Esophagus squamous epithelium (tissue), 5 donors: ENCODE measurements around the gene SGIP1. TPM values are rescaled to one million over a fixed set of nuclear protein-coding genes. Genes with fewer than 3 reads are reported as not detected.

ENCODE experiments used
- DNase-seq: peaks from one replicate; lab custom pipeline; 2025; lab: John Stamatoyannopoulos, UW
- H3K27ac ChIP-seq, 4 donors: fragments of 200-600 bp; sonication (generic); one replicate each; pipeline ENCODE4 v1.5.1; 2016 to 2019; ENCODE audit warnings: mild to moderate bottlenecking in 1 of 4
- H3K27me3 ChIP-seq, 4 donors: fragments of 200-600 bp; sonication (generic); 1 replicate in 3 of 4; 2 replicates in 1 of 4; pipeline versions ENCODE4 v1.5.1 to v1.6.0; 2017 to 2021; ENCODE audit warnings: antibody characterized with exemption in 1 of 4
- H3K36me3 ChIP-seq, 3 donors: fragments of 200-600 bp; sonication (generic); one replicate each; pipeline ENCODE4 v1.5.1; 2016 to 2019
- H3K4me1 ChIP-seq, 3 donors: fragments of 200-600 bp; sonication (generic); one replicate each; pipeline ENCODE4 v1.5.1; 2017 to 2019
- H3K4me3 ChIP-seq, 4 donors: fragments of 200-600 bp; sonication (generic); 1 replicate in 3 of 4; 2 replicates in 1 of 4; pipeline ENCODE4 v1.5.1; 2016 to 2019; ENCODE audit warnings: mild to moderate bottlenecking in 2 of 4, moderate library complexity in 1 of 4
- H3K9me3 ChIP-seq, 3 donors: fragments of 200-600 bp; sonication (generic); one replicate each; pipeline ENCODE4 v1.5.1; 2016 to 2019
- CTCF ChIP-seq, 6 experiments: fragments of 450-650 bp in 4 of 6; fragments of 200-600 bp in 2 of 6; sonication (generic) in 2 of 6; IDR thresholded peaks; one replicate each; pipeline ENCODE4 v1.5.1; 2016 to 2019; ENCODE audit warnings: antibody characterized with exemption in 6 of 6, mild to moderate bottlenecking in 4 of 6, moderate library complexity in 4 of 6
- POLR2A ChIP-seq, 4 donors: fragments of 450-650 bp; IDR thresholded peaks; one replicate each; pipeline ENCODE4 v1.6.1; 2017; ENCODE audit warnings: antibody characterized with exemption in 4 of 4, mild to moderate bottlenecking in 4 of 4, moderate library complexity in 3 of 4
- WGBS, 2 donors: methylation state at CpG; one replicate each; pipeline ENCODE4 v1.1.5; 2018; 5-methylcytosine and 5-hydroxymethylcytosine counted together
- intact Hi-C: fragments of 100-400 bp; cut with DNase I; formaldehyde crosslinking; loops from one replicate; pipeline ENCODE4 v1.15.0; 2022
- total RNA-seq, 4 donors: library from RNA; depleted of rRNA; stranded (reverse); fragments of >200 nt; gene quantifications; one replicate each; pipeline ENCODE4 v1.1.0, GENCODE V29; 2016
- donor health status: DM: yes; HTN: yes; CAD: no.

The SGIP1 gene
- total RNA-seq, 4 donors from 2014 or later, result 0.35 to 5.2 (median 2.3) TPM; not detected in 1

GRCh38 chr1:66705110-66705509 lies 171.2 kb downstream of the SGIP1 start:
- no peaks in the 10 kb centered on the region for H3K4me1 ChIP-seq
- no peak overlapping the region for H3K27ac ChIP-seq
- no peaks in the 10 kb centered on the region for H3K36me3 ChIP-seq
- no peaks in the 10 kb centered on the region for H3K27me3 ChIP-seq
- no peak overlapping the region for H3K4me3 ChIP-seq
- DNase-seq, result no peak
- intact Hi-C loops, result no loop called here
- 38 to 43% methylated on average over 5 of the region's 5 CpGs for WGBS, 2 donors
- H3K9me3 ChIP-seq, result no peaks in the 10 kb centered on the region
- no peak for TF ChIP-seq CTCF (IDR thresholded peaks at IDR 0.05)
- no peak for TF ChIP-seq POLR2A (IDR thresholded peaks at IDR 0.05)

GRCh38 chr1:66711420-66711819 lies 177.5 kb downstream of the SGIP1 start:
- Histone ChIP-seq H3K36me3 (no peaks in the 10 kb centered on the region), H3K27ac (no peak overlapping the region), H3K4me1 (no peaks in the 10 kb centered on the region), H3K4me3 (no peak overlapping the region), H3K27me3 (no peaks in the 10 kb centered on the region), H3K9me3 (no peaks in the 10 kb centered on the region)
- intact Hi-C loops, result no loop called here
- WGBS, 2 donors, result 32 to 48% methylated on average over 2 of the region's 2 CpGs
- TF ChIP-seq POLR2A (IDR thresholded peaks at IDR 0.05) (no peak), CTCF (IDR thresholded peaks at IDR 0.05) (no peak)
- no peak for DNase-seq

- no peak for TF ChIP-seq CTCF (IDR thresholded peaks at IDR 0.05)
- no peak for TF ChIP-seq POLR2A (IDR thresholded peaks at IDR 0.05)
- intact Hi-C loops, result no loop called here
- 39 to 45% methylated on average over 2 of the region's 2 CpGs for WGBS, 2 donors
Observed at GRCh38 chr1:66712839-66713238, 178.9 kb downstream of the SGIP1 start.

GRCh38 chr1:66723985-66724384 lies 190.0 kb downstream of the SGIP1 start:
- TF ChIP-seq POLR2A (IDR thresholded peaks at IDR 0.05), result no peak
- no peak for TF ChIP-seq CTCF (IDR thresholded peaks at IDR 0.05)
- no peaks in the 10 kb centered on the region for H3K36me3 ChIP-seq
- H3K9me3 ChIP-seq, result no peaks in the 10 kb centered on the region
- DNase-seq, result no peak
- H3K27me3 ChIP-seq, result no peaks in the 10 kb centered on the region
- H3K4me1 ChIP-seq, result no peaks in the 10 kb centered on the region
- no peak overlapping the region for H3K27ac ChIP-seq
- no peak overlapping the region for H3K4me3 ChIP-seq
- intact Hi-C loops, result no loop called here

More at GRCh38 chr1:66712839-66713238, 178.9 kb downstream of the SGIP1 start:
- no peaks in the 10 kb centered on the region for H3K9me3 ChIP-seq
- no peaks in the 10 kb centered on the region for H3K4me1 ChIP-seq
- no peak for DNase-seq
- H3K27me3 ChIP-seq, result no peaks in the 10 kb centered on the region
- H3K4me3 ChIP-seq, result no peak overlapping the region
- H3K27ac ChIP-seq, result no peak overlapping the region
- H3K36me3 ChIP-seq, result no peaks in the 10 kb centered on the region

GRCh38 chr1:66725885-66726665 lies 192.1 kb downstream of the SGIP1 start:
- H3K27me3 ChIP-seq, result no peaks in the 10 kb centered on the region
- 21 to 22% methylated on average over 9 of the region's 9 CpGs for WGBS, 2 donors
- no peak overlapping the region for H3K4me3 ChIP-seq
- no peaks in the 10 kb centered on the region for H3K9me3 ChIP-seq
- H3K27ac ChIP-seq, result no peak overlapping the region
- no peaks in the 10 kb centered on the region for H3K36me3 ChIP-seq
- intact Hi-C loops, result no loop called here
- TF ChIP-seq POLR2A (IDR thresholded peaks at IDR 0.05) (no peak), CTCF (IDR thresholded peaks at IDR 0.05) (peak; percentile 58 to 96 (median 70))
- no peak for DNase-seq
- no peaks in the 10 kb centered on the region for H3K4me1 ChIP-seq
